GM12878 (cell line): ENCODE data around the gene SPEG. TPM values are rescaled to one million over a fixed set of nuclear protein-coding genes. Genes with fewer than 3 reads are reported as not detected.
A peak's percentile ranks its signal among the peaks of the same experiment; 100 is the strongest.

Experiments used
- ATAC-seq: fragments of 200-7000 bp; cut with Tn5 transposase; 3 replicates; pipeline ENCODE4 v1.9.1; 2020; ENCODE audit warnings: mild to moderate bottlenecking, moderate library complexity
- BruUV-seq: library from RNA; stranded (reverse); fragments of 400-500 nt; replicated peaks from 2 replicates; lab custom pipeline; 2021; lab: Mats Ljungman, UMichigan
- CTCF ChIA-PET: fragments of 300-600 bp; sonication (Branson Sonifier 250); formaldehyde crosslinking; extraction: SDS; loops from one replicate; lab custom pipeline; 2021; ENCODE audit warnings: inconsistent platforms; lab: Yijun Ruan, JAX
- POLR2A ChIA-PET: fragments of 350-600 bp; formaldehyde crosslinking; extraction: SDS; loops from one replicate; lab custom pipeline; 2021; ENCODE audit warnings: inconsistent platforms; lab: Charles Lee
- RAD21 ChIA-PET: fragments of 300-600 bp; sonication (Branson Sonifier 250); formaldehyde crosslinking; loops from one replicate; lab custom pipeline; 2023; ENCODE audit warnings: antibody characterized with exemption; ENCODE audit not compliant: unreplicated experiment; lab: Charles Lee
- SMC1A ChIA-PET: fragments of 300-600 bp; sonication (Branson Sonifier 250); formaldehyde crosslinking; loops from one replicate; lab custom pipeline; 2023; ENCODE audit not compliant: unreplicated experiment, uncharacterized antibody; lab: Charles Lee
- DNase-seq: peaks from one replicate; pipeline ENCODE4 v3.0.0-alpha.2; 2011; ENCODE audit warnings: low read depth, low spot score
- FAIRE-seq: peaks from 3 replicates; lab custom pipeline; 2011; peaks lifted over from hg19 to GRCh38; lab: Jason Lieb, UNC
- H2AFZ ChIP-seq: 2 replicates; pipeline ENCODE4 v1.6.0; 2011; ENCODE audit warnings: low read depth, low read length, control low read depth; ENCODE audit not compliant: control insufficient read depth
- H3K27ac ChIP-seq: 2 replicates; pipeline ENCODE4 v1.5.1; 2011; ENCODE audit warnings: control low read depth; ENCODE audit not compliant: control insufficient read depth, insufficient read depth
- H3K27me3 ChIP-seq, 2 experiments: replicated peaks in 1 of 2; 2 replicates each; pipeline versions ENCODE4 v1.6.0 to v1.6.1; 2011; ENCODE audit warnings: low read length in 1 of 2; ENCODE audit not compliant: control insufficient read depth in 2 of 2, insufficient read depth in 2 of 2
- H3K36me3 ChIP-seq, 2 experiments: 2 replicates each; pipeline ENCODE4 v1.5.1; 2011; ENCODE audit warnings: low read length in 1 of 2; ENCODE audit not compliant: control insufficient read depth in 2 of 2, insufficient read depth in 2 of 2
- H3K4me1 ChIP-seq: 2 replicates; pipeline ENCODE4 v1.6.1; 2011; ENCODE audit warnings: mild to moderate bottlenecking, low read length, moderate library complexity, mixed read lengths; ENCODE audit not compliant: control insufficient read depth, insufficient read depth
- H3K4me2 ChIP-seq: 2 replicates; pipeline ENCODE4 v1.6.0; 2011; ENCODE audit warnings: control low read depth; ENCODE audit not compliant: control insufficient read depth, insufficient read depth
- H3K4me3 ChIP-seq: fragments of 200-600 bp; sonication (generic); 2 replicates; pipeline ENCODE4 v1.5.1; 2016
- H3K79me2 ChIP-seq: 2 replicates; pipeline ENCODE4 v1.6.0; 2011; ENCODE audit warnings: low read length; ENCODE audit not compliant: control insufficient read depth, insufficient read depth
- H3K9ac ChIP-seq: 2 replicates; pipeline ENCODE4 v1.8.0; 2011; ENCODE audit warnings: low read length, control low read depth, mixed read lengths; ENCODE audit not compliant: control insufficient read depth, insufficient read depth
- H3K9me3 ChIP-seq: replicated peaks from 3 replicates; pipeline ENCODE4 v1.5.1; 2011; ENCODE audit warnings: mild to moderate bottlenecking, low read length; ENCODE audit not compliant: control insufficient read depth, insufficient read depth
- H4K20me1 ChIP-seq: 2 replicates; pipeline ENCODE4 v1.6.0; 2011; ENCODE audit not compliant: control insufficient read depth, insufficient read depth
- CHD1 ChIP-seq: IDR thresholded peaks from 2 replicates; pipeline ENCODE4 v1.6.1; 2012; ENCODE audit warnings: low read depth, low read length, improper control_type of control experiment
- ESRRA ChIP-seq: IDR thresholded peaks from 2 replicates; pipeline ENCODE4 v1.6.1; 2012; ENCODE audit warnings: mild to moderate bottlenecking, low read length, improper control_type of control experiment
- HDGF ChIP-seq: fragments of 450-650 bp; IDR thresholded peaks from 2 replicates; pipeline ENCODE4 v1.6.1; 2016; ENCODE audit warnings: antibody characterized with exemption
- IKZF1 ChIP-seq: fragments of 450-650 bp; conservative IDR thresholded peaks from 2 replicates; pipeline ENCODE4 v1.6.1; 2017; ENCODE audit warnings: antibody characterized with exemption, mild to moderate bottlenecking
- NBN ChIP-seq: fragments of 450-650 bp; IDR thresholded peaks from 2 replicates; pipeline ENCODE4 v1.6.1; 2016
- NR2C1 ChIP-seq: fragments of 450-650 bp; IDR thresholded peaks from 2 replicates; pipeline ENCODE4 v1.6.1; 2017; ENCODE audit warnings: antibody characterized with exemption, mild to moderate bottlenecking, moderate library complexity
- NR2F1 ChIP-seq: fragments of 450-650 bp; conservative IDR thresholded peaks from 2 replicates; pipeline ENCODE4 v1.6.1; 2017; ENCODE audit warnings: mild to moderate bottlenecking
- RBBP5 ChIP-seq: fragments of 200-600 bp; sonication (generic); conservative IDR thresholded peaks from 2 replicates; pipeline ENCODE4 v1.6.1; 2016
- RELA ChIP-seq: fragments of 450-650 bp; IDR thresholded peaks from 2 replicates; pipeline ENCODE4 v1.8.0; 2014; ENCODE audit warnings: borderline replicate concordance; ENCODE audit not compliant: partially characterized antibody
- SMC3 ChIP-seq: IDR thresholded peaks from 2 replicates; pipeline ENCODE4 v1.6.1; 2011; ENCODE audit warnings: low read length, improper control_type of control experiment, borderline replicate concordance
- SUZ12 ChIP-seq: fragments of 200-600 bp; sonication (generic); IDR thresholded peaks from one replicate; pipeline ENCODE4 v1.6.1; 2018; ENCODE audit warnings: antibody characterized with exemption, mild to moderate bottlenecking; ENCODE audit not compliant: unreplicated experiment
- TCF12 ChIP-seq: IDR thresholded peaks from 2 replicates; pipeline ENCODE4 v1.6.1; 2011; ENCODE audit warnings: low read depth, mild to moderate bottlenecking, low read length
- WGBS: methylation state at CpG from one replicate; pipeline ENCODE4 v1.1.6; 2016; ENCODE audit warnings: low lambda C conversion rate; ENCODE audit not compliant: insufficient replicate concordance, insufficient coverage; ENCODE audit errors: missing lambda C conversion rate; 5-methylcytosine and 5-hydroxymethylcytosine counted together
- in situ Hi-C: fragments of 300-500 bp; cut with MboI; formaldehyde crosslinking; loops from 9 replicates; pipeline ENCODE4 v1.14.3; 2018; ENCODE audit warnings: mixed read lengths
- intact Hi-C: fragments of 100-400 bp; cut with micrococcal nuclease; formaldehyde crosslinking; loops from one replicate; pipeline ENCODE4 v1.14.2; 2022; ENCODE audit not compliant: unreplicated experiment
- polyA plus RNA-seq, 11 experiments: library from polyadenylated mRNA; depleted of rRNA in 4 of 11; unstranded in 6 of 11; stranded (reverse) in 5 of 11; fragments of >200 nt; fragmentation: Nextera tagmentation in 4 of 11; fragmentation: Illumina TruSeq in 1 of 11; extraction: Ambion mirVana in 4 of 11; extraction: Trizol in 1 of 11; gene quantifications; 1 replicate in 1 of 11; 2 replicates in 10 of 11; pipeline versions ENCODE4 v1.2.1 to v1.2.3, GENCODE V29; 2011 to 2016; ENCODE audit warnings: inconsistent platforms in 2 of 11, missing spikeins in 2 of 11, low read depth in 1 of 11
- total RNA-seq, 4 experiments: library from RNA; depleted of rRNA in 3 of 4; stranded (reverse); fragments of >200 nt in 3 of 4; fragmentation: Illumina TruSeq in 1 of 4; extraction: Trizol in 1 of 4; gene quantifications; 2 replicates each; pipeline versions ENCODE4 v1.2.1 to v1.2.3, GENCODE V29; 2013 to 2021
- TF ChIP-seq, protein P1 (sequence below): fragments of 450-650 bp; IDR thresholded peaks from 2 replicates; pipeline ENCODE4 v1.6.1; 2016; ENCODE audit warnings: mild to moderate bottlenecking
- TF ChIP-seq, protein P2 (sequence below): fragments of 450-650 bp; formaldehyde crosslinking; IDR thresholded peaks from 2 replicates; pipeline ENCODE4 v1.4.0; 2022; ENCODE audit warnings: mild to moderate bottlenecking, moderate library complexity
- TF ChIP-seq, protein P3 (sequence below), 3 experiments: IDR thresholded peaks in 2 of 3; conservative IDR thresholded peaks in 1 of 3; 2 replicates each; pipeline ENCODE4 v1.5.1; 2011; ENCODE audit warnings: low read depth in 3 of 3, low read length in 3 of 3, mild to moderate bottlenecking in 3 of 3, control low read depth in 2 of 3, moderate library complexity in 2 of 3, inconsistent platforms in 1 of 3, mixed read lengths in 1 of 3; ENCODE audit not compliant: control insufficient read depth in 2 of 3, insufficient read depth in 1 of 3; ENCODE audit errors: extremely low read depth in 1 of 3

Gene SPEG
- total and polyA plus RNA-seq, 10 of the 15 experiments (the other 5 are each of a cell fraction or from before 2014, with no cell fraction given): 0.03 to 0.28 TPM; not detected in 8

GRCh38 chr2:219541611-219542180 is 107.1 kb downstream of the SPEG start:
- ChIA-PET RAD21 (interaction anchor here (0.7 to 3.7 kb wide), 7 partner anchors 9 to 148 kb away, joined by 3 to 25 read pairs (median 4); partner anchors contain the start of genes GMPPA and STK11IP), POLR2A (interaction anchor here (1.0 kb wide), 1 partner anchor 153 kb away, joined by 3 read pairs; no protein-coding TSS in a partner anchor), CTCF (interaction anchor here (0.6 to 4.6 kb wide), 25 partner anchors 11 to 366 kb away, joined by 3 to 68 read pairs (median 4); partner anchors contain the start of genes GMPPA and STK11IP), SMC1A (interaction anchor here (0.8 to 2.5 kb wide), 3 partner anchors 101 to 151 kb away, joined by 4 to 17 read pairs (median 12); no protein-coding TSS in a partner anchor)
- H3K4me2 ChIP-seq: peak overlapping the region; percentile 81
- 4% methylated on average over 44 of the region's 48 CpGs for WGBS
- peak overlapping the region; percentile 83 for H2AFZ ChIP-seq
- no peaks in the 10 kb centered on the region; a peak in 1 of 4 replicates for H3K36me3 ChIP-seq
- ATAC-seq (peak; percentile 73), FAIRE-seq (peak; percentile 91), DNase-seq (peak; percentile 46)
- no peak overlapping the region for H3K27ac ChIP-seq
- peaks cover 3% of the 10 kb centered on the region; the same call in 1 of the 2 replicates for H3K4me1 ChIP-seq
- H3K9ac ChIP-seq: no peak overlapping the region; the same call in 1 of the 2 replicates
- in situ Hi-C loops (loop anchor here (5.0 kb wide), 1 partner anchor 146 kb away; no protein-coding TSS in a partner anchor), intact Hi-C loops (loop anchor here (1.0 to 2.0 kb wide), 3 partner anchors 57 to 148 kb away; no protein-coding TSS in a partner anchor)
- no peaks in the 10 kb centered on the region for H3K9me3 ChIP-seq
- H3K79me2 ChIP-seq: no peaks in the 10 kb centered on the region
- no TSS peak for BruUV-seq
- H4K20me1 ChIP-seq: no peaks in the 10 kb centered on the region; the same call in 1 of the 2 replicates
- H3K4me3 ChIP-seq: peak overlapping the region; percentile 42; the same call in 1 of the 2 replicates
- peaks cover 0 to 7% of the 10 kb centered on the region in 2 experiments; a peak in 2 of 4 replicates for H3K27me3 ChIP-seq
- TF ChIP-seq ESRRA (0 out of 2 replicates have a peak, but pooled peaks have one; percentile 9), SMC3 (peak; percentile 65), TCF12 (peak; percentile 95), HDGF (peak; percentile 97), IKZF1 (peak; percentile 65), RBBP5 (no peak), NR2C1 (no peak), SUZ12 (no peak), NBN (peak; percentile 86), NR2F1 (peak; percentile 37; the same call in 1 of the 2 replicates), CHD1 (no peak), RELA (peak; percentile 30)
- TF ChIP-seq, protein P1, sequence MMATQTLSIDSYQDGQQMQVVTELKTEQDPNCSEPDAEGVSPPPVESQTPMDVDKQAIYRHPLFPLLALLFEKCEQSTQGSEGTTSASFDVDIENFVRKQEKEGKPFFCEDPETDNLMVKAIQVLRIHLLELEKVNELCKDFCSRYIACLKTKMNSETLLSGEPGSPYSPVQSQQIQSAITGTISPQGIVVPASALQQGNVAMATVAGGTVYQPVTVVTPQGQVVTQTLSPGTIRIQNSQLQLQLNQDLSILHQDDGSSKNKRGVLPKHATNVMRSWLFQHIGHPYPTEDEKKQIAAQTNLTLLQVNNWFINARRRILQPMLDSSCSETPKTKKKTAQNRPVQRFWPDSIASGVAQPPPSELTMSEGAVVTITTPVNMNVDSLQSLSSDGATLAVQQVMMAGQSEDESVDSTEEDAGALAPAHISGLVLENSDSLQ: peak; percentile 38; the same call in 1 of the 2 replicates
- TF ChIP-seq, protein P2, sequence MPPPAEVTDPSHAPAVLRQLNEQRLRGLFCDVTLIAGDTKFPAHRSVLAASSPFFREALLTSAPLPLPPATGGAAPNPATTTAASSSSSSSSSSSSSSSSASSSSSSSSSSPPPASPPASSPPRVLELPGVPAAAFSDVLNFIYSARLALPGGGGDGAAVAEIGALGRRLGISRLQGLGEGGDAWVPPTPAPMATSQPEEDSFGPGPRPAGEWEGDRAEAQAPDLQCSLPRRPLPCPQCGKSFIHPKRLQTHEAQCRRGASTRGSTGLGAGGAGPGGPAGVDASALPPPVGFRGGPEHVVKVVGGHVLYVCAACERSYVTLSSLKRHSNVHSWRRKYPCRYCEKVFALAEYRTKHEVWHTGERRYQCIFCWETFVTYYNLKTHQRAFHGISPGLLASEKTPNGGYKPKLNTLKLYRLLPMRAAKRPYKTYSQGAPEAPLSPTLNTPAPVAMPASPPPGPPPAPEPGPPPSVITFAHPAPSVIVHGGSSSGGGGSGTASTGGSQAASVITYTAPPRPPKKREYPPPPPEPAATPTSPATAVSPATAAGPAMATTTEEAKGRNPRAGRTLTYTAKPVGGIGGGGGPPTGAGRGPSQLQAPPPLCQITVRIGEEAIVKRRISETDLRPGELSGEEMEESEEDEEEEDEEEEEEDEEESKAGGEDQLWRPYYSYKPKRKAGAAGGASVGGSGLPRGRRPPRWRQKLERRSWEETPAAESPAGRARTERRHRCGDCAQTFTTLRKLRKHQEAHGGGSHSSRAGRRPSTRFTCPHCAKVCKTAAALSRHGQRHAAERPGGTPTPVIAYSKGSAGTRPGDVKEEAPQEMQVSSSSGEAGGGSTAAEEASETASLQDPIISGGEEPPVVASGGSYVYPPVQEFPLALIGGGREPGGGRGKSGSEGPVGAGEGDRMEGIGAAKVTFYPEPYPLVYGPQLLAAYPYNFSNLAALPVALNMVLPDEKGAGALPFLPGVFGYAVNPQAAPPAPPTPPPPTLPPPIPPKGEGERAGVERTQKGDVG: no peak
- TF ChIP-seq, protein P3, sequence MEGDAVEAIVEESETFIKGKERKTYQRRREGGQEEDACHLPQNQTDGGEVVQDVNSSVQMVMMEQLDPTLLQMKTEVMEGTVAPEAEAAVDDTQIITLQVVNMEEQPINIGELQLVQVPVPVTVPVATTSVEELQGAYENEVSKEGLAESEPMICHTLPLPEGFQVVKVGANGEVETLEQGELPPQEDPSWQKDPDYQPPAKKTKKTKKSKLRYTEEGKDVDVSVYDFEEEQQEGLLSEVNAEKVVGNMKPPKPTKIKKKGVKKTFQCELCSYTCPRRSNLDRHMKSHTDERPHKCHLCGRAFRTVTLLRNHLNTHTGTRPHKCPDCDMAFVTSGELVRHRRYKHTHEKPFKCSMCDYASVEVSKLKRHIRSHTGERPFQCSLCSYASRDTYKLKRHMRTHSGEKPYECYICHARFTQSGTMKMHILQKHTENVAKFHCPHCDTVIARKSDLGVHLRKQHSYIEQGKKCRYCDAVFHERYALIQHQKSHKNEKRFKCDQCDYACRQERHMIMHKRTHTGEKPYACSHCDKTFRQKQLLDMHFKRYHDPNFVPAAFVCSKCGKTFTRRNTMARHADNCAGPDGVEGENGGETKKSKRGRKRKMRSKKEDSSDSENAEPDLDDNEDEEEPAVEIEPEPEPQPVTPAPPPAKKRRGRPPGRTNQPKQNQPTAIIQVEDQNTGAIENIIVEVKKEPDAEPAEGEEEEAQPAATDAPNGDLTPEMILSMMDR (IDR thresholded peaks at IDR 0.05 in 2 of 3, conservative IDR thresholded peaks at IDR 0.05 in 1 of 3; ENCODE audit: control insufficient read depth in 2 of 3, extremely low read depth in 1 of 3, insufficient read depth in 1 of 3, low read depth in 3 of 3, low read length in 3 of 3): peak; percentile 52 to 97 (median 91)
